GM12878 (cell line): ENCODE data around the gene SEC31A. TPM values are rescaled to one million over a fixed set of nuclear protein-coding genes. Genes with fewer than 3 reads are reported as not detected.
A peak's percentile ranks its signal among the peaks of the same experiment; 100 is the strongest.

ENCODE experiments used
- CEBPB ChIP-seq, 2 experiments: fragments of 150-350 bp in 1 of 2; IDR thresholded peaks; 2 replicates each; pipeline ENCODE4 v1.6.1; 2012 to 2014; ENCODE audit warnings: low read depth in 2 of 2, low read length in 2 of 2, borderline replicate concordance in 1 of 2, inconsistent platforms in 1 of 2
- FOS ChIP-seq: IDR thresholded peaks from 3 replicates; pipeline ENCODE4 v1.6.1; 2011; ENCODE audit warnings: borderline replicate concordance; ENCODE audit not compliant: insufficient read length; ENCODE audit errors: extremely low read depth
- IKZF2 ChIP-seq, 2 experiments: fragments of 450-650 bp; IDR thresholded peaks; 2 replicates each; pipeline ENCODE4 v1.6.1; 2017; ENCODE audit warnings: mild to moderate bottlenecking in 2 of 2, moderate library complexity in 2 of 2
- MEF2A ChIP-seq: IDR thresholded peaks from 2 replicates; pipeline ENCODE4 v1.6.1; 2011; ENCODE audit warnings: low read depth, mild to moderate bottlenecking, low read length, moderate library complexity; ENCODE audit not compliant: insufficient read depth
- MTA2 ChIP-seq: fragments of 450-650 bp; IDR thresholded peaks from 2 replicates; pipeline ENCODE4 v1.6.1; 2016; ENCODE audit warnings: low read depth, mild to moderate bottlenecking, moderate library complexity
- PAX5 ChIP-seq: IDR thresholded peaks from 2 replicates; pipeline ENCODE4 v1.6.1; 2011; ENCODE audit warnings: low read depth, low read length, borderline replicate concordance
- RBBP5 ChIP-seq: fragments of 200-600 bp; sonication (generic); conservative IDR thresholded peaks from 2 replicates; pipeline ENCODE4 v1.6.1; 2016
- YBX1 ChIP-seq: fragments of 450-650 bp; IDR thresholded peaks from 2 replicates; pipeline ENCODE4 v1.6.1; 2016; ENCODE audit warnings: antibody characterized with exemption
- polyA plus RNA-seq, 11 experiments: library from polyadenylated mRNA; depleted of rRNA in 4 of 11; unstranded in 6 of 11; stranded (reverse) in 5 of 11; fragments of >200 nt; fragmentation: Nextera tagmentation in 4 of 11; fragmentation: Illumina TruSeq in 1 of 11; extraction: Ambion mirVana in 4 of 11; extraction: Trizol in 1 of 11; gene quantifications; 1 replicate in 1 of 11; 2 replicates in 10 of 11; pipeline versions ENCODE4 v1.2.1 to v1.2.3, GENCODE V29; 2011 to 2016; ENCODE audit warnings: inconsistent platforms in 2 of 11, missing spikeins in 2 of 11, low read depth in 1 of 11
- total RNA-seq, 4 experiments: library from RNA; depleted of rRNA in 3 of 4; stranded (reverse); fragments of >200 nt in 3 of 4; fragmentation: Illumina TruSeq in 1 of 4; extraction: Trizol in 1 of 4; gene quantifications; 2 replicates each; pipeline versions ENCODE4 v1.2.1 to v1.2.3, GENCODE V29; 2013 to 2021
- TF ChIP-seq, protein P1 (sequence below): fragments of 450-650 bp; IDR thresholded peaks from 2 replicates; pipeline ENCODE4 v1.6.1; 2017; ENCODE audit warnings: low read depth, mild to moderate bottlenecking, moderate library complexity
- TF ChIP-seq, protein P2 (sequence below): IDR thresholded peaks from 2 replicates; pipeline ENCODE4 v1.6.1; 2012; ENCODE audit warnings: low read length, inconsistent platforms

Gene SEC31A
- total and polyA plus RNA-seq, 10 of the 15 experiments (the other 5 are each of a cell fraction or from before 2014, with no cell fraction given) = 74.6 to 171 (median 129) TPM

DNA sequence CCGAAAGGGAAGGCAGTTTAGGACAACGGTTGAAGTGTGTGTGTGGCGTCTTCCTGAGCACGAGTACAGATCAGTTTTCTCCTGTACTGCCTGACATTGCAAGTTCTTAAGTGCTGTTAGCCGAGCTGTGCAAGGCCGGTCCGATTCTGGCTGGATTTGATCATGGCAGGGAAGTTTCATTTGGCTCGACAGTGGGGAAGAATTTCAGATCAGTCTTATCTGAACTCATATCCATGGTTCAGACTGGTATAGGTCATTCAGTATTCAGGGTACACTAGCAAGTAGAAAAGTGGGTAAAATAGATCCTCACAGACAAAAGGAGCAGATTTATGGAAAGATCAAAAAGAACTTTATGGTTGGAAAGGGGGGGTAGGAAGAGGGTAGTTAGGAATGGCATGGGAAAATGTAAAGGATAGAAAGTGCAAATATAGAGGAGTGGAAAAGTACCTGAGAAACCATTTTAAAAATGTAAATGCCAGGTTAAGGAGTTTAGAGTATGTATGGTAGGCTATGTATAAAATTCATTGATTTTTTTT is 10.3 kb upstream of the SEC31A start (continued):
- TF ChIP-seq, protein P1, sequence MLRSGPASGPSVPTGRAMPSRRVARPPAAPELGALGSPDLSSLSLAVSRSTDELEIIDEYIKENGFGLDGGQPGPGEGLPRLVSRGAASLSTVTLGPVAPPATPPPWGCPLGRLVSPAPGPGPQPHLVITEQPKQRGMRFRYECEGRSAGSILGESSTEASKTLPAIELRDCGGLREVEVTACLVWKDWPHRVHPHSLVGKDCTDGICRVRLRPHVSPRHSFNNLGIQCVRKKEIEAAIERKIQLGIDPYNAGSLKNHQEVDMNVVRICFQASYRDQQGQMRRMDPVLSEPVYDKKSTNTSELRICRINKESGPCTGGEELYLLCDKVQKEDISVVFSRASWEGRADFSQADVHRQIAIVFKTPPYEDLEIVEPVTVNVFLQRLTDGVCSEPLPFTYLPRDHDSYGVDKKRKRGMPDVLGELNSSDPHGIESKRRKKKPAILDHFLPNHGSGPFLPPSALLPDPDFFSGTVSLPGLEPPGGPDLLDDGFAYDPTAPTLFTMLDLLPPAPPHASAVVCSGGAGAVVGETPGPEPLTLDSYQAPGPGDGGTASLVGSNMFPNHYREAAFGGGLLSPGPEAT = no peak; the same call in 1 of the 2 replicates
- TF ChIP-seq, protein P2, sequence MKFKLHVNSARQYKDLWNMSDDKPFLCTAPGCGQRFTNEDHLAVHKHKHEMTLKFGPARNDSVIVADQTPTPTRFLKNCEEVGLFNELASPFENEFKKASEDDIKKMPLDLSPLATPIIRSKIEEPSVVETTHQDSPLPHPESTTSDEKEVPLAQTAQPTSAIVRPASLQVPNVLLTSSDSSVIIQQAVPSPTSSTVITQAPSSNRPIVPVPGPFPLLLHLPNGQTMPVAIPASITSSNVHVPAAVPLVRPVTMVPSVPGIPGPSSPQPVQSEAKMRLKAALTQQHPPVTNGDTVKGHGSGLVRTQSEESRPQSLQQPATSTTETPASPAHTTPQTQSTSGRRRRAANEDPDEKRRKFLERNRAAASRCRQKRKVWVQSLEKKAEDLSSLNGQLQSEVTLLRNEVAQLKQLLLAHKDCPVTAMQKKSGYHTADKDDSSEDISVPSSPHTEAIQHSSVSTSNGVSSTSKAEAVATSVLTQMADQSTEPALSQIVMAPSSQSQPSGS = no peak
- no peak for TF ChIP-seq CEBPB (IDR thresholded peaks at IDR 0.05; ENCODE audit: borderline replicate concordance in 1 of 2, low read depth in 2 of 2, low read length in 2 of 2)
- 0 out of 2 replicates have a peak, but pooled peaks have one; percentile 7 for TF ChIP-seq MTA2
- TF ChIP-seq PAX5 = 0 out of 2 replicates have a peak, but pooled peaks have one; percentile 1
- no peak for TF ChIP-seq RBBP5
- TF ChIP-seq MEF2A = 0 out of 2 replicates have a peak, but pooled peaks have one; percentile 0
- TF ChIP-seq YBX1 = 0 out of 2 replicates have a peak, but pooled peaks have one; percentile 10
- no peak; a peak in 2 of 4 replicates for TF ChIP-seq IKZF2 (IDR thresholded peaks at IDR 0.05)
- no peak for TF ChIP-seq FOS
